AG09319 (cell line): ENCODE measurements around the gene CENPP.

ENCODE experiments used
- DNase-seq: peaks from one replicate; pipeline ENCODE4 v3.0.0-alpha.2; 2010; ENCODE audit warnings: low read depth; ENCODE audit errors: extremely low read depth
- TF ChIP-seq, protein P1 (sequence below): IDR thresholded peaks from 2 replicates; pipeline ENCODE4 v1.5.1; 2011; ENCODE audit warnings: low read depth, mild to moderate bottlenecking, inconsistent platforms, low read length, moderate library complexity

The CENPP gene

DNA sequence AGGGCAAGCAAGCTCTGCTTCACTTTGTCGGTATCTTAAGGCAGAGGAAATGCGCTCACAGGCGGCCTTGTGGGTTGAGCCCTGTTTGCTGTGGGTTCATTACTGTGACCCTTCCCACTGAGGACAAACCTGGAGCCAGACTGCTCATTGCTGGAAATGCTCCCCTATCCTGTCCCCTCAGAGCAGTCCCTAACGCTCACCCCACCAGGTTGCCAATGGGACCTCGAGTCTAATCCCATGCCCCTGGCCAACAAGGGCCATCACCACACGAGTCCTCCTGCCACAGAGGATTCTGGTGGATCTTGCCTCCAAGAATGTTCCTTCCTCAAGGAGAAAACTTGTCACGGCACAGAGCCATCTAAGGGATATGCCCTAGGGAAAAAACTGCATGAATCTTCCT lies 329.6 kb downstream of the CENPP start:
- TF ChIP-seq, protein P1, sequence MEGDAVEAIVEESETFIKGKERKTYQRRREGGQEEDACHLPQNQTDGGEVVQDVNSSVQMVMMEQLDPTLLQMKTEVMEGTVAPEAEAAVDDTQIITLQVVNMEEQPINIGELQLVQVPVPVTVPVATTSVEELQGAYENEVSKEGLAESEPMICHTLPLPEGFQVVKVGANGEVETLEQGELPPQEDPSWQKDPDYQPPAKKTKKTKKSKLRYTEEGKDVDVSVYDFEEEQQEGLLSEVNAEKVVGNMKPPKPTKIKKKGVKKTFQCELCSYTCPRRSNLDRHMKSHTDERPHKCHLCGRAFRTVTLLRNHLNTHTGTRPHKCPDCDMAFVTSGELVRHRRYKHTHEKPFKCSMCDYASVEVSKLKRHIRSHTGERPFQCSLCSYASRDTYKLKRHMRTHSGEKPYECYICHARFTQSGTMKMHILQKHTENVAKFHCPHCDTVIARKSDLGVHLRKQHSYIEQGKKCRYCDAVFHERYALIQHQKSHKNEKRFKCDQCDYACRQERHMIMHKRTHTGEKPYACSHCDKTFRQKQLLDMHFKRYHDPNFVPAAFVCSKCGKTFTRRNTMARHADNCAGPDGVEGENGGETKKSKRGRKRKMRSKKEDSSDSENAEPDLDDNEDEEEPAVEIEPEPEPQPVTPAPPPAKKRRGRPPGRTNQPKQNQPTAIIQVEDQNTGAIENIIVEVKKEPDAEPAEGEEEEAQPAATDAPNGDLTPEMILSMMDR, result no peak
- no peak for DNase-seq

DNA sequence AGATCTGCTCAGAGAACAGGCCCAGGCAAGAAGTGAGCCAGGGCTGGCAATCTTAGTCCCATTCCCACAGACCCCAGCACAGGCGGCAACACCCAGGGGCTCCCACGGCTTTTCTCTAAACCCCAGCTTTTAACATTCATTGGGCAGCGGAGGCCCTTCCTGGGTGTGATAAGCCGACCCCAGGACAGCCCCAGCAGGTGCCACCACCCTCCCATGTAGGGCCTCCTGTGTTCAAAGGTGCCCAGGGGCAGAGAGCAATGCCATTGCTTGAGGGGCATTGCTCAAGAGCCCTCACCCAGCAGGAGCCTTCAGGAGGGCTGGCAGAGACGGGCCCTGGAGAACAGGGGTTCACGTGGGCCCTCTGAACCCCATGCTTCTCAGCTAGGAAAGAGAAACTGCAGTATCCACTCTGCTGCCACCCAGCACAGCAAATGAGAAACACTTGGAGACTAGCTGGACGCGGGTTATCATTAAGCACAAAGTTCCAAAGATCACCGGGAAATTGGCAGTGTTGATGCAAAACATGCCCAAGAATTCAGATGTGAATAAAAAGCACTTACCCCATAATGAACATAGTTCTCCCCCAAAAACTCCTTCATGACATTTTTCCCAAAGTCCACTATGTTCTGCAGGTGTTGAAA lies 330.3 kb downstream of the CENPP start:
- TF ChIP-seq, protein P1, result no peak
- no peak for DNase-seq

DNA sequence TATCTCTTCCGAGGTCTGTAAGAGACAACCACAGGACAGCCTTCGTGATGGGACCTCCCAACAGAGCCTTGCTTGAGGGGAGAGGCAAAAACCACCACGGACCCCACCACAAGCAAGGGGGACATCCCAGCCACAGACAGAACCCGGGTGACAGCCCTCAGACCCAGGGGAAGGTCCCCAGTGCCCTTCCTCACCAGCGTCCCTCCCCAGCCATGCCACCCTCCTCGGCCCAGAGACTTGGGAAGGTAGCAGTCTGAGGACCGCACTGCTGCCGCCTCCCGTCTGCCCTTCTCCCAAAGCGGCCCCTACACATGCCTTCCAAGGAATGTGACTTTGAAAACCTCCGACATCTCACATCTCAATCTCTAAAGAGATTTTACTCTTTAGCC lies 330.8 kb downstream of the CENPP start:
- TF ChIP-seq, protein P1, result no peak
- no peak for DNase-seq

DNA sequence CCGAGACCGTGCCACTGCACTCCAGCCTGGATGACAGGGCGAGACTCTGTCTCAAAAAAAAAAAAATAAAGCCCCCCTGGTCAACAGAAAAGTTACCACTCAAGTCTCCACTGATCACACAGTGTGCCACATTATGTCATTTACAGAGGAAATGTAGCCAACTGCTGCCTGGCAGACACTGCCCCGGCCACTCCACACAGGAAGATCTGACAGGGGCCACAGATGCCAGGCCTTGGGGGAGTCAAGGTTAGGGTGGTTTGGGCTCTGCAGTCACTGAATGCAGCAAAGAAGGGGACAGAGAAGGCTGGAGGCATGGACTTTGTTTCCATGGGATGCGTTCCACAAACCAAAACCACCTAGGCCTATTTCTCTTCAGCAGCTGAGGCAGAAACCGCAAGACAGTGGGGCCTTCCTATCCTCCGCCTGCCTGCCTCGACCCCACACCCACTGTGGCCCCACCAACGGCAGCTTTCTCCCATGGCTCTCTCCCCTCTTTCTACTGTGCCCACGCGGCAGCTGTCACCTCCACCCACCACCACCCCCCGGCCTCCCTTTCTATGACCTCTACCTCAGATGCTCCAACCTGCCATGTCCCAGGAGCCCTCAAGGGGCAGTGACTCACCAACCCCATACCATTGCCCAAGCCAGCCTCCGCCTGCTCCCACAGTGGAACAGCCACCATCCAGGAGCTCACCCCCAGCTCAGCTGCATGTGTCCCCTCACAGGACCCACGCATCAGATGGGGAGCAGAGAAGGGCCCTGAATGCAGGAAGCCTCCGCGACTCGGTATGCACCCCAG lies 331.7 kb downstream of the CENPP start:
- DNase-seq, result no peak
- TF ChIP-seq, protein P1, result no peak

DNA sequence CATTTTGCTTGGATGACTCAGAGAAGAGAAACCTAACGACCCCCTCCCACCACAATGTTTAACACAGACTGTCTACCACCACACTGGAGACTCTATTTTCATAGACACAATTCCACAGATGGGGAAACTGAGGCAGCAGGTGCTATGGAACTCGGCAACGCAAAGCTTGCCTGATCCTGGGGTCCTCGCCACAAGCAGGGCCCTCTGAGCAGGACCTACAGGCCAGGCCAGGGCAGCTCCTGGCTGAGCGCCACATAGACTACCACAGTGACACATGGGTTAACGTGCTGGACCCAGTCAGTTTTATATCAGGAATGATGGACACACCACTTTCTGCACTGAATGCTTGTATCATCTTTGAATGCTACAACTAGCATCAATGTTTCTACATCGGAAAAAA lies 332.4 kb downstream of the CENPP start:
- DNase-seq, result no peak
- TF ChIP-seq, protein P1, result no peak

DNA sequence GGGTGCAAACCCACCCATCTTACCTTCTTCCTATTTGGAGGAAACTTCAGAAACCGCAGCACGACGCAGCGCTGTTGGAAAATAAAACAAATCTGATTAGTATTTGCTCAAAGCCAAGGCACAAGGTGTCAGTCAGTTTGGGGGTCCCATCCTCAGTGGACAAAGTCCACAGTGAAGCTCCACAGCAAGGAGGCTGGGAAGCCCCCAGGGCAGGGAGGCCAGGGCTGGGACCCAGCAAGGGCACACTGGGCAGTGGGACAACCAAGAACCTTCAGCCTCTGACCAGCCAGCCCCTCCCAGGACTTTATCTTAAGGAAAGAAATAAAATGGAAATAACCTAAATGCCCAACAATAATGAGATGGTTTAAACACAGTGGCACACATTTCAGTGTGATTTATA lies 332.9 kb downstream of the CENPP start:
- no peak for DNase-seq
- TF ChIP-seq, protein P1, result no peak

DNA sequence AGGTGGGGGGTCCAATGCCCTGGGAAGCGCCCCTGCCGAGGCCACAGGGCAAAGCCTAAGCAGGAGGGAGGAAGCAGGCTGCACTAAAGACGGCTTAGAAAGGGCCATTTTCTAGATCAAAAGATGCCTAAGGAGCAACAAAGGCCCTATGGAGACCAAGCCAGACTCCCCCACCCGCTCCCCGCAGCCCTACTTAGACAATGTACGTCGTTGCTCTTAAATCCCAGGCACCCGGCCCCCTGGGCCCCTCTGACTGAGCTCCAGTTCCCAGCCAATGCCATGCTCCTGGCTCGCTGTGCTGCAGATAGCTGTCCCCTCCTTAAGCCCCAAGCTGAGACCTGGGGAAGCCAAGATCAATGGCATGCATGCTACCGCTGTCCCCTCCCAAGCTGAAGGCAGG lies 333.8 kb downstream of the CENPP start:
- DNase-seq, result no peak
- TF ChIP-seq, protein P1, result no peak
